Limb (tissue), 2 donors: ENCODE measurements around the gene XXYLT1.
A peak's percentile ranks its signal among the peaks of the same experiment; 100 is the strongest.
"Not testable (repeated sequence)": the region's sequence is repeated elsewhere in the genome, so short reads cannot be mapped to it uniquely, and the experiment has no call there.

Experiments
- DNase-seq, 2 donors: peaks; one replicate each; pipeline ENCODE4 v3.0.0-alpha.2; 2016; ENCODE audit errors: extremely low spot score in 2 of 2

The XXYLT1 gene

DNA sequence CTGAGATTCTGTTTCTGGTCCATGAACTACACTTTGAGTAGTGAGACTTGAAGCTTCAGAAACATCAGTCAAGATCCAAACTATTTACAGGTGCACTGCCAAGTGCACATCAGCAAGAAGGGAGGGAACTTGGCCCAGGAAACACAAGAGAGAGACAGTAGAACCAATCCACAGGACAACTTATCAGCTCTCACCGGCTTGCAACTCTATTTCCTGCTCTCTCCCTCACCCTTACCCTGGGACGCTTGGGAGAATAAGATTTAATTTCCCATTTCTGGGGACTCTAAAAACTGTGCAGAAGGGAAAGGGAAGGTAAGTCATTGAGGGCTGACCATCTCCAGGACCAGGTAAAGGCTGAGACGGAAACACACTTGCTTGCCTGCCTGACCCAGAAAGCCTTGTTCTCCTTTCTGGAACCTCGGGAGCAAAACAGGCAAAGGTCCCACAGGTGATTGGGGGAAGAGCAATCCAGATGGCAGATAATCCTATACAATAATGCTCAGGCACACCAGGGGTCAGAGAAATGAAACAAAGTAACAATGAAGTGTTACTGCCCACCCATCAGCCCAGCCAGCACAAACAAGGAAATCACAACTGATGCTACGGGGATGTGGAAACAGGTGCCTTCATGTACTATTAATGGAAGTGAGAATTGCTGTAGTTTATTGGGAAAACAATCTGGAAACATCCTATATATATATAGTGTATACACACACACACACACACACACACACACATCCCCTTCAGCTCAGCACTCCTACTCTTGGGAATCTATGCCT, 154.4 kb downstream of the XXYLT1 start:
- no peak for DNase-seq

DNA sequence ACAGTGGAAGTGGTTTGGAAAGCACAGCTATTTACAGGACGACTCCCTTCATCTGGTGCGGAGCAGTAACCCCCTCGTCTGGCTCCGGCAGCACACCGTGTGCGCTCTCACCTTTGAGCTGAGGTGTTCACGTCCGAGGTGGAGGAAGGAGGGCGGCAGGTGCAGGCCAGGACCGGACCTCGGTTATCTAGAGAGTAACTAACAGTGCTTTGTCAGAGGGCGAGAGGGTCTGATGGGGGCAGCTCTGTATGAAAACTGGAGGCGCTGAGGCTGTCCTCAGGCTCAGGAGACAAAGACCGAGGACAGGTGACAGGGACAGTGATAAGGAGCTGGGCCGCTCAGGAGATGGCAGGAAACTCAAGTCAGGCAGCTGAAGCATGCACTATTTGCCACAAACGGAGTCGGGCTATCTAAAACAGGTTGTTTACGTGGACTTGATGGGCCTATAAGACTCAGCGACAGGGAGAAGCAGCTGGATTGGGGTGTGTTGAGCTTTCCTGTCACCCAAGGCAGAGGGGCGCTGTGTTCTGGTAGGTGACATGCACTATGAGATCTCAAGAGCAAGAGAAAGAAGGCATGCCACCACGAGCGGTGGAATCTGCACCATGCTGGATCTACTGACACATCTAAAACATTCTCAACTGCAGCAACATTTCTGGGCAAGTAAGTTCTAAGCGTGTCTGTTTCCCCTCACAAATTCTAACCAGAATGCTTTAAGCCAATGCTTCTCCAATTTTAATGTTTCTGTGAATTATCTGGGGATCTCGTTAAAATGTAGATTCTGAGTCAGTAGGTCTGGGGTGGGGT, 155.2 kb downstream of the XXYLT1 start:
- no peak for DNase-seq

DNA sequence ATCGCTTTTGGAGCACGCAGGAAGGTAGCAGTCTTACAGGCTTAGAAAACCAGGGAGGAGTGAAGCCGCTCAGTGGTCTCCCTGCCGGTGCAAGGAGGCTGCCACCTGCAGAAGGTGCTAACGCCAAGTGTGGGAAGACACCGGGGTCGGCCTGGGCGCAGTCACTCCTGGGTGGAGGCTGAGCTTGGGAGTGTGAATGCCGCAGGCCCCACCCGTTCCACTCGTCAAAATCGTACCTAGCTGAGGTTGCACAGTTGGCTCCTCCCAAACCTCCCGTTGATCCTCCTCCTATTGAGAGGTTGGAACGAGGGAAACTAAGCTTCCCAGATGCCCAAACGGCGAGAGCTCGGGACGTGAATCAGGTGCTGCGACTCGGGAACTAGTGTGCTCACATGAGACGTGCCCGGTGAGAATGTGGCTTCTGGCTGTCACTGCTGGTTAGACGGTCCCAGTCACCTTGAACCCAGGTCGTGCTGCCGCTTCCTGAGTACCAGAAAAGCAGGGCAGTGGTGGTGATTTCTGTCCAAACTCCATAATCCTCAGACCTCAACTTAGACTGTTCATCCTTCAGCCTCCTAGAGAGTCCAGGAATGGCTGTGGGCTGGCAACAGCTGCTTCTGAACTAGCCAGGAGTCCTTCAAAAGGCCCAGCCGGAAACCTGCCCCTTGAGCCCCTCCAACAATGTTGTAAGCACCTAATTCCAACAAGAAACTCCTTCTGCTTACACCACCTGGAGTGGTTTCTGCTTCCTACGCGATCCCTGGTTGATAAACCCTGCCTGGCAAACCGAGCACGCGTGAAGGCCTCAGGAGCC, 156.0 kb downstream of the XXYLT1 start:
- no peak for DNase-seq

DNA sequence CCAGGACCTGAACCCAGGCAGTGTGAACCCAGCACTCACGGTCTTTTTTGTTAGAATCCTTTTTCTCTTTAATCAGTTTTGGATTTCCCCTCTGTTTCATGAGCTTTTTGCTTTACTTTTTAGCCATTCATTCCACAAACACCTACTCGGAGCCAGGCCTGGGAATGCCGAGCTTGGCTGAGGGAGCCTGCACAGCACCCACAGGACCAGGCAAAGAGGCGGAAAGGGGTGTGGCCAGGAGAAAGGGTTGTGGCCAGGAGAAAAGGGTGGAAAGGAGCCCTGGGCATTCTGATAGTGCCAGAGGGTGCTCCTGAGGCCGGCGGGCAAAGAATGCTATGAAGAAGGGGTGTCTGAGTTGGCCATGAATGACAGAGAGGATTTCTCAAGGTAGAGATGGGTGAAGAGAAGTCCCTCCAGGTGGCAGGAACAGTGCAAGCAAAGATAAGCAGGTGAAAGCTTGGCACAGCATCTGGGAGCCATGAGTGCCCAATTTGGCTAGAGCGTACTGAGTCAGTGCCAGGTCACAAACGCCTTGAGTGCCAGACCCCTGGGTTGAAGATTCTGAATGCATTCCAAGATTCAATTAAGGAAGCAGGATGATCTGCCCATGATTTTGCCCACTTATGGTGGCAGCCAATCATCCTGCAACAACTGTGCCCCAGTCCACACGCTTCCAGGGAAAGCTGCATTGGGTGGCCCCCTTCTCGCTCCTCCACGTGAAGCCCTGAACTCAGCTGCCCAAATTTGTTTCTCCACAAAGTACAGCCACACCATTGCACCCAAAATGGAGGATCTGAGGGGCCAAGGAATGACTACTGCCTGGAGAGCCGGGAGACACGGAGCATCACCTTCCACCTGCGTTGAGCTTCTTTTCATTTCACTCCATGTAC, 157.2 kb downstream of the XXYLT1 start:
- DNase-seq, result no peak

DNA sequence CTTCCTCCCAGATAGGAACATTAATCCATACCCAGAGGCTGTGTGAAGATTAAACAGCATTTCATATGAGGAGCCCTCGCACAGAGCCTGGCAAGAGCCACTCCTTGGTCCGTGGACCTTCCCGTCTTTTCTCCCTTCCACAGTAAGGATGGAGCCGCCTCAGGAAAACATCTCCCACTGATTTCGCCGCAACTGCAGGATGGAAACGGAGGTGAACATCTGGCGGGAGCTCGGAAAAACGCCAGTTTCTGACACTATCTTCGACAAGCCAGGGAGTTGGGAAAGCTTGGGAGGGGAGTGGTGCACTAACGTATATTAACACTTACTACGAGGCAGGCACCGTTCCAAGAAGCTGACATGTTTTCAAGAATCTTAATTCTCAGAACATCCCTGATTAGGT, 157.9 kb downstream of the XXYLT1 start:
- no peak for DNase-seq

DNA sequence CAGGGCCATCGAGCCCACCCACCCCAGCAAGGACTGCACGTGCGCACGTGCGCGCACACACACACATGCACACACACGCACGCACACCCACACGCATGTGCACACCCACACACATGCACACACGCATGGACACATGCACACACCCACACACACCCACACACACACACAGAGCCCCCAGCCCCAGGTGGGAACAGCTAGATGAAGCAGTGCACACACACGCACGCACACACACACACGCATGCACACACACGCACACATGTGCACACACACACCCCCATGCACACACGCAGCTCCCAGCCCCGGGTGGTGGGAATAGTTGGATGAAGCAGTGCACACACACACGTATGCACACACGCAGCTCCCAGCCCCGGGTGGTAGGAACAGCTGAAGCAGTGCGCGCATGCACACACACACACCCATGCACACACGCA, 158.6 kb downstream of the XXYLT1 start:
- DNase-seq, result no peak

DNA sequence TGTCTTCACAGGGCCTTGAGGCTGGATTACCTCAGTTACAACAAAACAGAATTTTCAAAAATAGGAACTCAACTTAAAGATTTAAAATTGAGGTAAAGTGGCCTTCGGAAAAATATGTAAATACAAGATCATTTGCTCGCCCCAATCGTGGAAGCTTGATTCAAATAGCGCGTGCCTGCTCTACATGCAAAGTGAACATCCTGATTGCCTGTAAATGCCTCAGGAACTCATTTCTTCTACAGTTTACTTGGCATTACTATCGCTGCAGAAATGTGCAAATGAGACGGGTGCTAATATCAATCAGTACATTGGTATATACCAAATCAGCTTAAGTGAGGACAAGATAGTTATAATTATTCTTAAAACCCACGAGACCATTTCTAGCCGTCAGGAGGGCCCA, 159.2 kb downstream of the XXYLT1 start:
- DNase-seq, result no peak

DNA sequence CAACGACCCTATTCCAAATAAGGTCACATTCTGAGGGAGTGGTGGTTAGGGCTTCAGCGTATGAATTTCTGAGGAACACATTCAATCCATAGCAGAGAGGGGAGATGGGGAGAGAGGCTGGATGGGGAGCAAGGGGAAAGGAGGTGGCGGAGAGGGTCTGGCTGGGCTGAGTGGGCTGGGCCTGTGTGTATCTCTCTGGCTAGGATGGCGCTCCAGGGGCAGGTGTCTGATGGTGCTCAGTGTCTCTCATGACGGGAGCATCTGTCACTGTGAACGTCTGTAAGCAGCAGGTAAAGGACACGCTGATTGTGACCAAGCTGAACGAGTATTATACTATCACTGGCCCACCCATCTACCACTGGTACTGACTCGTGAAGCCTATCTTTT, 159.6 kb downstream of the XXYLT1 start:
- no peak for DNase-seq

DNA sequence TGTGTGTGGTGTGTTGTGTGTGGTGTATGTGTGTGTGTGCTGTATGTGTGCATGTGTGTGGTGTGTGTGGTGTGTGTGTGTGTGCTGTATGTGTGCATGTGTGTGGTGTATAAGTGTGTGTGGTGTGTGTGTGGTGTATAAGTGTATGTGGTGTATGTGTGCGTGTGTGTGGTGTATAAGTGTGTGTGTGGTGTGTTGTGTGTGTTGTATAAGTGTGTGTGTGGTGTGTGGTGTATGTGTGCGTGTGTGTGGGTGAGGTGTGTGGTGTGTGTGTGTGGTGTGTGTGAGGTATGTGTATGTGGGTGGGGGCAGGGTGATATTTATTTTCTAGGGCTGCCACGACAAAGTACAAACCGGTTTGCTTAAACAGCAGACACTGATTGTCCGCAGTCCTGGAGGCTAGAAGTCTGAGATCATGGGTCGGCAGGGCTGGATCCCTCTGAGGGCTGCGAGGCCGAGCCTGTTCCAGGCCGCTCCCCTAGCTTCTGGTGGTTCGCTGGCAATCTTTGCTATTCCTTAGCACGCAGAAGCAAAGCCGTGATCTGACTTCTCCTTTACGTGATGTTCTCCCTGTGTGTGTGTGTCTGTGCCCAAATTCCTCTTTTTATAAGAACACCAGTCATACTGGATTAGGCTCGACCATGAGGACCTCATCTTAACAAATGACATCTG, 160.2 kb downstream of the XXYLT1 start:
- DNase-seq, result no peak

DNA sequence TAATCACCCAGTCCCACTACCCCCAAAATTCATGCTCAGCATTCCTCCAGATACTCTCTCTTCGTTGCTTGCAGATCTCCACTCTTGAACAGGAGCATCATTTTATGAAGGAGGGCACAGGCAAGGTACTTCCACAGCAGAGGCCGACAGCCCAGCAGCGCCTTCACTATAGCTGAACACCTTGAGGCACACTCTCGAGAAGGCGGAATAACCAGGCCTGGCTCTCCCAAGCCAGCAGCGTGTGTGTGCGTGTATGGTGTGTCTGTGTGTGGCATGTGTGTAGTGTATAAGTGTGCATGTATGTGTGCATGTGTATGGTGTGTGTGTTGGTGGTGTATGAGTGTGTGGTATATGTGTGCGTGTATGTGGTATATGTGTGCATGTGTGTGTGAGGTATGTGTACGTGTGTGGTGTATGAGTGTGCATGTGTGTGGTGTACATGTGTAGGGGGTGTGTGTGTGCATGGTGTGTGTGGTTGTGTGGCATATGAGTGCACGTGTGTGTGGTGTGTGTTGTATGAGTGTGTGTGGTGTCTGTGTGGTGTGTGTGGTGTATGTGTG, 161.8 kb downstream of the XXYLT1 start:
- DNase-seq, result no peak

DNA sequence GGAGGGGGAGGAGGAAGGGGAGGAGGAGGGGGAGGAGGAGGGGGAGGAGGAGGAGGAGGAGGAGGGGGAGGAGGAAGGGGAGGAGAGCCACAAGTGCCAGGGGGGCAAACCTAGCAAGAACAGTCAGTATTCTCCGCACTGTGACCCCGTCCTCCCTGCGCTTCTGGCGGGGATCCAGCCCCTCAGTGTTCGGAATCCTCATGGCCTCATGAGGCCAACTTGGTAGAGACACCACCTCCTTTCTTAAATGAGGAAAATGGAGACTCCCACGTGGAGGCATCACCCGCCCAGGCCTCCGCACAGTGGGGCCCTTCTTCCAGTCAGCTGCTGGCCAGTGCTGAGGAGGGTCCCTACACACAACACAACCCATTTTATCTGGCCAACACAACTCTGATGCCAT, 163.4 kb downstream of the XXYLT1 start:
- DNase-seq, result no peak

DNA sequence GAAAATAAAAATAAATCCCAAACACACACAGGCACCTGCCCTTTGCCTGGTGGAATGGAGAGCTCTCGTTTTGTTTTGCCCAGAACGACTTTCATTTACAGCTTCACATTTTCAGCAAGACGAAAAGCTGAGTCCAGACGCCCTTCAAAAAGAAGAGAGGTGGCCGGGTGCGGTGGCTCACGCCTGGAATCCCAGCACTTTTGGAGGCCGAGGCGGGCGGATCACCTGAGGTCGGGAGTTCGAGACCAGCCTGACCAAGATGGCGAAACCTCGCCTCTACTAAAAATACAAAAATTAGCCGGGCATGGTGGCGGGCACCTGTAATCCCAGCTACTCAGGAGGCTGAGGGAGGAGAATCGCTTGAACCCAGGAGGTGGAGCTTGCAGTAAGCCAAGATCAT, 163.9 kb downstream of the XXYLT1 start:
- not testable (repeated sequence) for DNase-seq

DNA sequence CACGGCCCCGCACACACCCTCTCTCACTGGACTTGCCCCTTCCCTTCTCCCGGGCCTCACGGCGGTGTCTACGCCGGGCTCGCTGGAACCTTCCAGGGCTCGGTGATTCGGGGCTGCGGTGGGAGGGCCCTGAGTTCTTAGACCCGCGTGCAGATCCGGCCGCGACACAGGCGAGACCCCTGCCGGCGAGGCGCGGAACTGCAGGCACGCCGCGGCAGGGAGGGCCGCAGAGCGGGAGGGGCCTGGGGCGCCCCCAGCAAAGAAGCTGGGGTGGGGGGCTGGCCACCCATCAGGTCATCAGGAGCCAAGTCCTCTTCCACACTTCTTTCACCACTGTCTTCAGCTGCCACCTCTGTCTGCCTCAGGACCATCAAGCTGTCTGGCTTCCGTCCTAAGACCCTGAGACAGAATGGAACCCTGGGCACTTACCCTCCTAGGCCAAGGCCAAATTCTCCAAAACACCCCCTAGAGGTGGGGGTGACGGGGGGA, 164.5 kb downstream of the XXYLT1 start:
- peak; percentile 68 to 87 for DNase-seq

DNA sequence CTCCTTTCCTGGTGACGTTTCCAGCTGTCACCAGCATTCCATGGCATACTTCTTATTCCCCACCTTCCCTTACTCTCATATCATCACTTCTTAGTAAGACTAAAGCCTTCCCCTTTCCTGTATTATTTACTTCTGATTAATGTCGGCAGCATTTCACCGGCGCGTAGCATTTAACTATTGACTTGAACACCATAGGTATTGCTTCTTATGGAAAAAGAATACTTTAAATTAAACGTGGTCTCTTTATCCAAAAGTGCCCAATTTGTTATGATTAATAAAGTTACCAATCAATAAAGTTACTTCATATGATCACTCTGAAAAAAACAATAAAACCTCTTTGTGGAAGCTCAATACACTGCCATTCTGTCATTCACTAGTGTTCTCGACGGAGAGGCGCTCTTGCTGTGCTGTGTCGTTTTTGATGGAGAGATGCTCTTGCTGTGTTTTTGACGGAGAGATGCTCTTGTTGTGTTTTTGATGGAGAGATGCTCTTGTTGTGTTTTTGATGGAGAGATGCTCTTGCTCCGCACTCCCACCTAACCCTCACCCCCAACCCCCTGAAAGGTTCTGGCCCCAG, 165.0 kb downstream of the XXYLT1 start:
- DNase-seq, result no peak

DNA sequence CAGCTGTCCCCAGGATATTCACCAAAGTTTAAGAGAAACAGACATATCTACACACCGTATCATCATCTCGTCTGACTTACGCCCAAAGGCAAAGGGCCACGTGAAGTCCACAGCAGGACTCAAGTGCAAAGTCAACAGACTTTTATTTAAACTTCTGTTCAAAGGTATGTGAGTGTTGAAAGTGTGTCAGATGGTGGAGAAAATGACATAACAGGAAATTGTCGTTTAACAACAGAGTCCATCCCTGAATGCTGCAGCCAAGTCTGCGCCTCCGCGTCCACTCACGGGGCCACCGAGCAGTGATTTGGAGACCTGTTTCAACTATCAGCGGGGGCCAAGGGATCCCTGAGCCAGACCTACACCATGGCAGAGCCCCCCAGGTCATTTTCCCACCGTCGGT, 165.6 kb downstream of the XXYLT1 start:
- no peak for DNase-seq

DNA sequence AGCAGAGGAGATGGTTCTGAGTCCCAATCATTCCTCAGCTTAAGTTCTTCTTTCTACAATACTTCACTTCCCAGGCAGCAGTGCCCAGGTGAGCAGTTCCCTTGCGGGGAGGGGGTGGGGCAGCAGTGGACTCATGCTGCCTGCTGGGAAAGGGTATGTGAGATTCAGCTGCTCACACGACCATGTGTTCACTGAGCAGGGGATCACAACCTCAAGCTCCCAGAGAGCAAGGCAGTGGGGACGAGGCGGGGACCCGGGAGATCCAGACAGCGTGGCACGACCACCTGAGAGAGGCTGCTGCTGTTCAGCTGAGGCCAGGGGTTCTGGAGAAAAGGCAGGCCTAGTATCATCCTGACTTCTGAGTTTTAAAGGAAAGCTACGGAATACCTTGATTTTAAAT, 166.6 kb downstream of the XXYLT1 start:
- no peak for DNase-seq

DNA sequence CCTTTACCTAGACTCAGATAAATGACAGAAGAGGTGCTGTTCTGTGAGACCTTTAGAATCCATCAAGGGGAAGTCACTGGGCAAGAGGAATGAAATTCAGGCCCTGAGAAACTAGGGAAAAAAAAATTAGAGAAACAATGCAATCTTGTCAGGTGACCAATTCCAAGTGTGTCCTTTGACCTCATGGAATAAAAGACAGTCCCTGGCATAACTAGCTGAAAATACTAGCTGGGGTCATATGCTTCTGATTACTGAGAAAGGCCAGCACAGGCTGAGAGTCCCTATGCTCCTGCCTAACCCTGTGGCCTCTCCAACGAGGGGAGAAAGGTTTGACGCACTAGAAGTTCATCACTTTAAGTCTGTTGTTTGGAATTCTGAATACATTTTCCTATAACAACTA, 167.3 kb downstream of the XXYLT1 start:
- no peak for DNase-seq

DNA sequence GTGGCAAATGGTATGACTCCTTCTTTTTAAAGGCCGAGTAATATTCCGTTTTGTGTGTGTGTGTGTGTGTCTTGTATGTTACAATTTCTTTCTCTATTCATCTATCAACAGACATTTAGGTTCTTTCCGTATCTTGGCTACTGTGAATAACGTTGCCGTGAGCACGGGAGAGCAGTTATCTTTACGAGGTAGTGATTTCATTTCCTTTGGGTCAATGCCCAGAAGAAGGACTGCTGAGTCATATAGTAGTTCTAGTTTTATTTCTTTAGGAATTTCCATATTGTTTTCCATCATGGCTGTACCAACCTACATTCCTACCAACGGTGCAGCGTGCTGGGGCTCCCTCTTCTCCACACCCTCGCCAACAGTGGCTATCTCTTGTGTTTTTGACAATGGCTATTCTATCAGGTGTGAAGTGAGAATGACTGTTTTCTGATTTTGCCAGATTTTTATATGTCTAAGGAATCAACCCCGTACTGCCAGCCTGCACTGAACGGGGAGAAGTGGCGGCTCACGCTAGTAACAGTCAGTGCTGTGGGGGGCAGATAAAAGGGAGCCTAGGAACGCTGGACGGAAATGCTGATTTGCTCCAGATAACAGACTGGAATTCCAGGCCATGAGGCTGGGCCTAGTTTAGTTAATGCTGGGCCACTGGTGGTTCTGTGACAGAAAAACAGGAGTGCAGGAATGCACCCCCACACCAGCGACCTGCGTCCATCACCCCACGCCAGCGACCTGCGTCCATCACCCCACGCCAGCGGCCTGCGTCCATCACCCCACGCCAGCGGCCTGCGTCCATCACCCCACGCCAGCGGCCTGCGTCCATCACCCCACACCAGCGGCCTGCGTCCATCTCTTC, 168.1 kb downstream of the XXYLT1 start:
- peak in 1 of 2 donors; percentile 43 for DNase-seq
